SH-SY5Y (cell line): Measurements from ENCODE around the gene LEO1.

Experiments
- GATA2 ChIP-seq: IDR thresholded peaks from 2 replicates; pipeline ENCODE4 v1.6.1; 2011; ENCODE audit warnings: mild to moderate bottlenecking, low read depth, low read length
- GATA3 ChIP-seq: IDR thresholded peaks from 2 replicates; pipeline ENCODE4 v1.6.1; 2011; ENCODE audit warnings: low read depth, mild to moderate bottlenecking, low read length, moderate library complexity

- TF ChIP-seq GATA3 (no peak), GATA2 (no peak)
Observed at GRCh38 chr15:51917493-51917892, 54.1 kb downstream of the LEO1 start.
